Measurements from ENCODE around the gene PLCB2. TPM values are rescaled to one million over a fixed set of nuclear protein-coding genes. Genes with fewer than 3 reads are reported as not detected.

Gene PLCB2
- total RNA-seq, 1 donor from 2014 or later, result 7.7 TPM

- DNase-seq (no peak), ATAC-seq (ENCODE audit: poor library complexity) (no peak)
- intact Hi-C loops (cut with DNase I), result no loop called here
These were observed 34.9 kb upstream of the PLCB2 start for GRCh38 chr15:40342416-40343320.

- DNase-seq (peak; percentile 94), ATAC-seq (ENCODE audit: poor library complexity) (peak; percentile 79)
- intact Hi-C loops (cut with DNase I), result no loop called here
These were observed 33.1 kb upstream of the PLCB2 start, which contains the start of gene CCDC9B for GRCh38 chr15:40340740-40341400. CCDC9B (minus strand) TSS chr15:40340939; CDS start chr15:40340819, 120 bp downstream.

- DNase-seq (peak; percentile 93), ATAC-seq (ENCODE audit: poor library complexity) (peak; percentile 80)
- intact Hi-C loops (cut with DNase I), result no loop called here
These were observed 32.5 kb upstream of the PLCB2 start for GRCh38 chr15:40340038-40340739.

GRCh38 chr15:40339621-40339945, 31.8 kb upstream of the PLCB2 start:
- no peak for DNase-seq
- intact Hi-C loops (cut with DNase I), result no loop called here
- ATAC-seq (ENCODE audit: poor library complexity), result peak; percentile 4

- intact Hi-C loops (cut with DNase I), result no loop called here
These were observed 31.3 kb upstream of the PLCB2 start for GRCh38 chr15:40338921-40339620.

GRCh38 chr15:40338041-40338657, 30.4 kb upstream of the PLCB2 start:
- intact Hi-C loops (cut with DNase I), result no loop called here
- DNase-seq, result peak; percentile 88
- ATAC-seq (ENCODE audit: poor library complexity), result peak; percentile 30

More at GRCh38 chr15:40338921-40339620, 31.3 kb upstream of the PLCB2 start:
- DNase-seq (peak; percentile 63), ATAC-seq (ENCODE audit: poor library complexity) (peak; percentile 32)

GRCh38 chr15:40337597-40337996, 29.9 kb upstream of the PLCB2 start:
- intact Hi-C loops (cut with DNase I), result no loop called here
- ATAC-seq (ENCODE audit: poor library complexity) (no peak), DNase-seq (no peak)

- ATAC-seq (ENCODE audit: poor library complexity) (no peak), DNase-seq (no peak)
- intact Hi-C loops (cut with DNase I), result no loop called here
These were observed 29.0 kb upstream of the PLCB2 start for GRCh38 chr15:40336744-40337122.

- DNase-seq (no peak), ATAC-seq (ENCODE audit: poor library complexity) (no peak)
- intact Hi-C loops (cut with DNase I), result no loop called here
These were observed 28.4 kb upstream of the PLCB2 start for GRCh38 chr15:40335938-40336743.

GRCh38 chr15:40334941-40335795, 27.4 kb upstream of the PLCB2 start:
- intact Hi-C loops (cut with DNase I), result no loop called here
- peak; percentile 58 for DNase-seq
- ATAC-seq (ENCODE audit: poor library complexity), result no peak

GRCh38 chr15:40334541-40334940, 26.8 kb upstream of the PLCB2 start:
- intact Hi-C loops (cut with DNase I), result no loop called here
- DNase-seq (no peak), ATAC-seq (ENCODE audit: poor library complexity) (no peak)

- ATAC-seq (ENCODE audit: poor library complexity) (peak; percentile 11), DNase-seq (peak; percentile 87)
- intact Hi-C loops (cut with DNase I), result no loop called here
These were observed 26.3 kb upstream of the PLCB2 start for GRCh38 chr15:40333922-40334492.

- ATAC-seq (ENCODE audit: poor library complexity), result no peak
- intact Hi-C loops (cut with DNase I), result no loop called here
- no peak for DNase-seq
These were observed 24.5 kb upstream of the PLCB2 start for GRCh38 chr15:40332113-40332781.

GRCh38 chr15:40331637-40332036, 23.9 kb upstream of the PLCB2 start:
- intact Hi-C loops (cut with DNase I), result no loop called here
- ATAC-seq (ENCODE audit: poor library complexity) (no peak), DNase-seq (no peak)

GRCh38 chr15:40331026-40331425, 23.3 kb upstream of the PLCB2 start:
- ATAC-seq (ENCODE audit: poor library complexity) (no peak), DNase-seq (no peak)
- intact Hi-C loops (cut with DNase I), result no loop called here

GRCh38 chr15:40330368-40330836, 22.7 kb upstream of the PLCB2 start:
- ATAC-seq (ENCODE audit: poor library complexity) (peak; percentile 52), DNase-seq (no peak)
- intact Hi-C loops (cut with DNase I), result no loop called here
